ENCODE results near the gene DHX16. TPM values are rescaled to one million over a fixed set of nuclear protein-coding genes. Genes with fewer than 3 reads are reported as not detected.

Gene DHX16
- total and polyA plus RNA-seq, 2 of the 4 experiments (the other 2 are of a cell fraction) = 47.9 to 48.4 TPM

GRCh38 chr6:30672445-30673253 lies at the start of gene DHX16 (continued):
- peak; percentile 94 for TF ChIP-seq CTCF (conservative IDR thresholded peaks at IDR 0.05; ENCODE audit: low read depth, low read length)
- 0 out of 2 replicates have a peak, but pooled peaks have one; percentile 31 for TF ChIP-seq POLR2A (IDR thresholded peaks at IDR 0.05; ENCODE audit: low read depth, low read length)
- no peak for TF ChIP-seq FOS (IDR thresholded peaks at IDR 0.05; ENCODE audit: low read depth, low read length)
- TF ChIP-seq RCOR1 (IDR thresholded peaks at IDR 0.05; ENCODE audit: insufficient replicate concordance, low read length) = no peak
- TF ChIP-seq CEBPB (IDR thresholded peaks at IDR 0.05; ENCODE audit: low read depth, low read length) = no peak

Data from IMR-90 (cell line).